ENCODE measurements around the gene MYH10.

Gene MYH10

DNA sequence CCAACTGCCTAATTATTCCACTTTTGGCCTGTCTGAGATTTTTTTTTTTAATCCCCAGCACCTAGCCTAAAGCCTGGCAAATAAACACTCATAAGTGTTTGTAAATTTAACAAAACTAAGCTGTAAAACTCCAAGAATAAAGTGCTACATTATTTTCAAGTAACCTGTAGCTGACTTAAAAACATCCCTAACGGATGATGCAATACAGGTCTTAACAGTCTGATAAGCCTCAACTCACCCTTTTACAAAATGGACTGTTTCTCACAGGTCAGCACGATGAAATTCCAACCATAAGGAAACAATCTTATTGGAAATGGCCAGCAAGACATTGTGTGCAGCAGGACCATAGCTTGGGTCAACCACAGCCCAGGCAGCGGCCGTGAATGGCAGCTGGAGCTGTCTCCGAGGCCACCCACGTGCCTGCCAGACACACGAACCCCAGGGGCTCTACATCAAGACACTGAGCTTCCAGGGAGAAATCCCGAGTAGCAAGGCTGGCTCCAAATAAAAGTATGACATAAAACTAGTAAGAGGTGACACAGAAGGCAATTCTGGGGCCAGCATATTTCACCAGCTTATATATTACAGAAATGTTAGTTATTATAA, 135.9 kb downstream of the MYH10 start:
- DNase-seq (ENCODE audit: low read depth in 2 of 2) = no peak

DNA sequence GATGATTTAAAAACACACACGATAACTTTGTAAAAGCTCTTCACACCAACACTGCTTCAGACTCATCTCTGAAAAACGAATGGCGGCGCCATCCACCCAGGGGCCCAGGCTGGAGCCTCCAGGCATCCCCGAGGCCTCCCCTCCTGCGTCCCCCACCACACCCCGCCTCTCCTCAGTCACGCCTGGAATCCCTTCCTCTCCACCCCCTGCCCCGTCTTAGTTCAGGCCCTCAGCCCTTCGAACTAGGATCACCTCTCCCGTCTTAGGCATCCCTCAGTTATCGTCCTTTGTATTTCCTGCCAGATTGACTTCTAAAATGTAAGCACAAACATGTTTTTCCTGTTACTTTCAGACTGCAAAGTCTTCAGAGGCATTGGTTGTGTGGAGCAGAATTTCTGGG, 136.5 kb downstream of the MYH10 start:
- DNase-seq (ENCODE audit: low read depth in 2 of 2) = no peak

DNA sequence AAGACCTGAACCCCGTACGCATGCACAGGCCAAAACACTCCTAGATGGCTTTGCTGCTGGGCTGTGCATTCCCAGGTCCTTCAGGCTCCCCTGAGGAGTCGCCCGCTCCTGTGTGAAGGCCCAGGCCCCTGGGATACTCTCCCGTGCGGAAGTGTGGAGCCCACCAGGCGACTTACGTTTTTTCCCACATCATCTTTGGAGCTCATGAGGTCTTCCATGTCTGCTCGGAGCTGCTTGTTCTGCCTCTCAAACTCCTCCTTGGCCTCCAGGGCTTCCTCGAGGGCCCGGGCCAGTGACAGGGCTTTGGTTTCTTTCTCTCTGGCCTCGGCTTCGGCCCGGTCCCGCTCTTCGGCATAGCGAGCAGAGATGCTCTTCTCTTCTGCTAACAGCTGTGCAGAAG, 138.4 kb downstream of the MYH10 start:
- DNase-seq (ENCODE audit: low read depth in 2 of 2) = no peak

DNA sequence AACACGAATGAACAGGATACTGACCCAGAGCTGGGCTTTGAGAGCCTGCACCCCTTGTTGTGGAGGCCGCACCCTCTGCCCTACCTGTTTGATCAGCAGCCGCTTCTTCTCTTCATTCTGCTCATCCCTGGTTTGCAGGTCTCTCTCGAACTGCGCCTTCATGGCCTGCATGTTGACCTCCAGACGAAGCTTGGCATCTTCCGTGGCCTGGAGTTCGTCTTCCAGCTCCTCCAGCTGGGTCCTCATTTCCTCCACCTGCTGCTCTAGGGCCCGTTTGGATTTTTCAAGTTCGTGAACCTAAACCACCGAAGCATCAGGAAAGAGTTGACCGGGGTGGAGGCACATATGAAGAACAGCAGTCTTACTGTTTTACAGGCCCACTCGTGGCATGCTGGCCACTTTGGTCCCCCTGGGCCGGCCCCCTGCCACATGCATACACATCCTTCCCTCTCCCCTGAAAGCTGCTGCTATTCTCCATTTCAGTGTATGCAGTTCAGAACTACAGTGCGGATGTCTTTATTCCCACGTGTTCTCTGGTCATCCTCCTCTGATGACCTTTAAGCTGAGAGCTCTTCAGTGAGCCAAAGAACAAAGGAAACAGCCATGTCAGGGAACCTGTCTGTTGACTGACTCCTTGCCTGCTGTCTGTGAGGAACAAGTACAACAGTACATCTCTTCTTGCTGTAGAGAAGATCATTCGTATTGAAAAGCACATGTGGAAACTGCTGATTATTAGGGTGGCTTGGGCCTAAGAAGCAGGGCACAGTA, 140.1 kb downstream of the MYH10 start:
- no peak for DNase-seq (ENCODE audit: low read depth in 2 of 2)

DNA sequence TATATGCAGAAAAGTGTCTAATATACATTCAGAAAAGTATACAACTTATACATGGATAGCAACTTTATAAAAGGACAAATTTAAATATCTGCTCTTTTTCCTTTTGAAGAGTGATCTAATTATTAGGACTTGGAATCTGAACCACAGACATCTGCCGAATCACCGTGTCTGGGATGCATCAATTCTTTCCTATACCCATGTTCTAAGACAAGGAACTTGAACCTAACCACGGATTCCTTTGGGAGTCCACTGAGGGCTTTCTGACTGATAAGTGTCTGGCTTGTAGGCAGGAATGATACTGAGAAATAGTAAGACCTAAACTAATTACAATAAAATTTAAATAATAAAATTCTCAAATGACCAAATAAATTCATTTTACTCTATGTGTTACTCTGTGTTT, 140.7 kb downstream of the MYH10 start:
- no peak for DNase-seq (ENCODE audit: low read depth in 2 of 2)

DNA sequence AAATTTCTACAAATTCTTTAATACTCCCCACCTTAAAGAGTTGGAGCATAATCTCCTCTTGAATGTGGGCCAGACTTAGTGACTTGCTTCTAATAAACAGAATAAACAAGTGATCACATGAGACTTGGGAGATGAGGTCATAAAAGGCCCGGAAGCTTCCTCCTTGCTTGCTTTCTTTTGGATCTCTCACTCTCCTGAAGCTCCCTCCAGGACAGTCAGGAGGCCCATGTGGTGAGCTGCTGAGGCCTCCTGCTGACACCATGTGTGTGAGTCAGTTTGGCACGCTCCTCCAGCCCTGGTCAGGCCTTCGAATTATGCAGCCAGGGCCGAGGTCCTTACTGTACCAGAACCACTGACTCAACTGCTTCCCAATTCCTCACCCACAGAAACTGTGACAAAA, 141.6 kb downstream of the MYH10 start:
- DNase-seq (ENCODE audit: low read depth in 2 of 2) = no peak

DNA sequence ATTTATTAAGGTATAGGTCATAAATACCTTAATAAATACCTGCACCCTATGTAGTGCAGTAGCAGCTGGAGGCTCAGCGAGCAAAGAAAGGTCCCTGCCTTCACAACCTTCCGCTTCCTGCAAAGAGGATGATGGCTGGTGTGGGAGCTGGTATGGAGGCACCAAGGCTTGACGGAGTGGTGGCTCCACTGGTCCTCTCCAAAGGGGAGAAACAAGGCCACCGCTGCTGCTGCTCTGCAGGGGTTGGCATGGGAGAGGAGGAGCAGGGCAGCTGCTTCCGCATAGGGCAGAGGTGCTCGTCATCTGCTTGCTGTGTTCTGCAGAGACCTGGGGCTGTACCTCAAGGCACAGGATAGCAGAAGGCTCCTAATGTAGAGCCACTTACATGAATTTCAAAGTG, 142.0 kb downstream of the MYH10 start:
- DNase-seq (ENCODE audit: low read depth in 2 of 2) = no peak

DNA sequence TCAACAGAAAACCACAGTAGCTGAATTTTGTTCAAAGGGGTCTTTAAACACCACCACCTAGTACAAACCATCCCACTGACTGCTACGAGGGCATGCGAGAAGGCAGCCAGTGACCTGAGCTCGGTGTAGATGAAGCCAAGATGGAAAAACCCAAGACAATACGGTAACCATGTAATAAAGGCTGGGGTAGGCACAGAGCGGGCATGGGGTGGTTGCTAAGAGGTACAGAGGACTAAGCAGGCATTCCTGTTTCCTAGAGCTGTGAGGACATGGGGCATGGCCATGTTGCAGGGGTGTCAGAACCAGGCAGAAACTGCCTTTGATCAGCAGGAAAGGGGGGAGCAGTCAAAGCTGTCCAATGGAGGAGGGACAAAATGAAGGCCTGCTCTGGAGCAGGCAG, 142.8 kb downstream of the MYH10 start:
- DNase-seq (ENCODE audit: low read depth in 2 of 2) = no peak

DNA sequence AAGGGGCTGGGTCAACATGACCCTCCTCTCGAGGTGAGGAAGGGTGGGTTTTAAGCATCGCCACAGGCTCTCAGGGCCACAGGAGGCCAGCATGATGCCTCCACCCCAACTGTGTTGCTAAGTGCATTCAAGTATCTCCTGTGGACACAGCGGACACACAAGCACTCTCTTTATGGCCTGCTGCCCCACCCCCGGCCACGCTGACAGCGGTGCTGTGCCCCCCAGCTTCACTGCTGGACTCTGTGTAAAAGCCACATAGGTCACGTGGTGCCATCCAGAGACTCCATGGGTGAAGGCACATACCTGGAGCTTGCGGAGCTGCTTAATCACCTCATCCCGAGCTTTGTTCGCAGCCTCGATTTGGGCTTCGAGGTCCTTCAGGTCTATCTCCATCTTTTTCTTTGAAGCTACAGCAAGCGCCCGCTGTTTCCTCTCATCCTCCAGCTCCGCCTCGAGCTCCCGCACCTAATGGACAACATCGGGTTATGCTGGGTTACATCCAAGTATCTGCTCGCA, 143.3 kb downstream of the MYH10 start:
- no peak for DNase-seq (ENCODE audit: low read depth in 2 of 2)

DNA sequence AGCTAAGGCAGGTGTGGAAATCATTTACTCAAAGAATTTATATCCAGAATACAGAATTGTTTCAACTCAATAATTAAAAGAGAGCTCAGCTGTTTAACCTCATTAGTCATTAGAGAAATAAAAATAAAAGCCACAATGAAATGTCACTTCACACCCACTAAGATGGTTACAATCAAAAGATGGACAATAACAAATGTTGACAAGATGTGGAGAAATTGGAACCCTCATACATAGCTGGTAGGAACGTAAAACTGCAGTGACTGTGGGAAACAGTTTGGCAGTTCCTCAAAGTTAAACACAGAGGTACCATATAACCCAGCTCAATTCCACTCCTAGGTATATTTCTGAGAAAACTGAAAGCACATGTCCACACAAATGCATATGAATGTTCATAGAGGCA, 145.0 kb downstream of the MYH10 start:
- no peak for DNase-seq (ENCODE audit: low read depth in 2 of 2)

DNA sequence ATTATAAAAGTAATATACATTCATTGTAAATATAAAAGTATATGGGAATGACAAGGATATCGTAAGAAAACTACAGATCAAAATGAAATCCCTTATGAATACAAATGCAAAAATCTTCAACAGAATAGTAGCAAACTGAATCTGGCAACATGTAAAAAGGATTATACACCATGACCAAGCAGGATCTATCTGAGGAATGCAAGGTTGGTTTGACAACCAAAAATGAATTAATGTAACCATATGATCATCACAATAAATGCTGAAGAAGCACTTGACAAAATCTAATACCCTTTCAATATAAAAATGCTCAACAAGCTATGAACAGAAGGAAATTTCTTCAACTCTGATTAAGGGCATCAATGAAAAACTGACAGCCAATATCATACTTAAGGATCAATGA, 146.1 kb downstream of the MYH10 start:
- DNase-seq (ENCODE audit: low read depth in 2 of 2) = no peak

DNA sequence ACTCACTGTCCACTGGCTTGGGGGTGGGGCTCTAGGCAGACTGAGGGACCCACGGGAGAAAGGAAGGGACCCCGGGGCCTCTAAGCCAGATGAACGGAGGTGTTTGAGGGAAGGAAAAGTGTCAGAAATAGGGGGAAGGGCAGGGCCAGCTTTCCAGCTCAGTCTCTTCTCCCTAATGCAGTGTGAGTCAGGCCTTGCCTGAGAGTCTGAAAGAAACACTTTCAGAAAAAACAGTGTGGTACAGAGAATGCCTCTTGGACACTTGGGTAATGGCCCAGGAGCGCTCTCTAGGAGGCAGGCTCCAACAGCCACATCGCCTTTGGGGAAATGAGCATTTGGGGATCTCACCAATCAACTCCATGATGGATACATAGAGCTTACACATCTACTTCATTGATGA, 148.0 kb downstream of the MYH10 start:
- DNase-seq (ENCODE audit: low read depth in 2 of 2) = no peak

DNA sequence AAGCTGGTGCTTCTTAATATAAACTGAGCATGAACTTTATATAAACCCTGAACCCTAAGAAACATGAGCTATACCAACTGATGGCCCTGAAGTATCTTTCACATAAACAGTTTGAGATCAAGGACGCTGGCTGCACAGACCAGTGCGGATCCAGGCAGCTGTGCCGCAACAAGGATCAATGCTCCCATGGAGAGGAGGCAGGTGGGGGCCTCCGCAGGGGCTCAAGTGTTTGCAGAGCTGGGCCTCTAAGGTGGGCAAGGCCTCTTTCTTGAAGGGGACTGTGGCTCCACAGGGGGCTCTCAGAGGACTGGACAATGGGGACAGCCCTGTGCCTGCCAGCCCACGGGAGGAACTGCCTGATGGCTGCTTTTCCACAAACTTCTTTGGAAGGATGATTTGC, 148.8 kb downstream of the MYH10 start:
- DNase-seq (ENCODE audit: low read depth in 2 of 2) = no peak

DNA sequence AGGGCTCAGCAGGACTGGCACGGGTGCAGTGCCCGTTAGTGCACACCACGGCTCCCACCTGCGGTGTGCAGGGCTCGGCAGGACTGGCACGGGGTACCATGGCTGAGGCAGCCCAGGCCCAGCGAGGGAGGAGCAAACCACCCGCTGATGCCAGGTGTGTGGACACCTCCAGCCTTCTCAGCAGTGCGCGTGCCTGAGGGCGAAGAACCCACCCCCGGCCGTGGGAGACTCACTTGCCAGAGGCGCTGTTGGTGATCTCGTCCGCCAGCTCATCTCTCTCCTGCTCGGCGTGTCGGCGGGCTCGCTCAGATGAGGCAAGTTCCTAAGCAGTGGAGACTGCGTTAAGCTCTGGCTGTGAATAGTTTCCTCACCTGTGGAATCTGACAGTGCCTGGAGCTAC, 149.4 kb downstream of the MYH10 start:
- no peak for DNase-seq (ENCODE audit: low read depth in 2 of 2)

DNA sequence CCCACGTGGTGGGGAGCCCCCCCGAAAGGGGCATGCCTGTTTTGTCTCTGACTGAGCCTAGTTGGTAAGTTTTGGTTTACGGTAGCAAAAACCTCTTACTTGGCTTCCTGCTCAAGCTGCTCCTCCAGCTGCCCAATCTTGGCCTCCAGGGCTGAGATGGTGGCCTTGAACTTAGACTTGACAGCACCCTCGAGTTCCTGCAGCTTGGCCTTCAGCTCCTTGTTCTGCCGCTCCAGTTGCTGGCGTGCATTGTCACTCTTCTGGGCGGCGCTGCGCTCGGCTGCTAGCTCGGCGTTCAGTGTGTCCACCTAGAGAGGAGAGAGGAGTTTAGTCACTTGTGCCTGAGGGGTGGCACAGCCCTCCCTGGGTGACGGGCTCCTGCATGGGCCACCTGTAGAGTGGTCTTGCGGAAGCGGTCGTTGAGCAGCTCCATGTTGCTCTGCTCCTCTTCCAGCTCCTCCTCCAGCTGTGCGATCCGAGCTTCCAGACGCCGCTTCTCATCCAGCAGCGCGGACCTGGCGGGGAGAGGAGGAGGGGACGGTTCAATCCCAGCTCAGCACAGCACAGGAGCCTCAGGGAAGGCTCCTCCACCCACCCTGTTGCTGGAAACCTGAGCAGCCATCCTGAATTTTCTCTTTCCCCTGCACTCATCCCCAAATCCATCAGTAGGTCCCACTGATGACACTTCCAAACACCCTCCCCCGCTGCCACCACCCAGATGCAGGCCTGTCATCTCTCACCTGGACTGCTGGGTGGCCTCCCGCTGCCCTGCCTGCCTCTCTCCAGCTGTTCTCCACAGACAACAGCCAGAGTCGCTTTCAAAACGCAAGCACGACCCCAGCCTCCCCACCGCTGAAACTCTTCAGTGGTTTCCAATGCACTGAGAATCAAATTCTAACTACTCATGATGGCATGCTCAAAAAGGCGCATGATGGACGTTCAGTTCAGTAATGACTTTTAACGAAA, 150.2 kb downstream of the MYH10 start:
- DNase-seq (ENCODE audit: low read depth in 2 of 2) = no peak

DNA sequence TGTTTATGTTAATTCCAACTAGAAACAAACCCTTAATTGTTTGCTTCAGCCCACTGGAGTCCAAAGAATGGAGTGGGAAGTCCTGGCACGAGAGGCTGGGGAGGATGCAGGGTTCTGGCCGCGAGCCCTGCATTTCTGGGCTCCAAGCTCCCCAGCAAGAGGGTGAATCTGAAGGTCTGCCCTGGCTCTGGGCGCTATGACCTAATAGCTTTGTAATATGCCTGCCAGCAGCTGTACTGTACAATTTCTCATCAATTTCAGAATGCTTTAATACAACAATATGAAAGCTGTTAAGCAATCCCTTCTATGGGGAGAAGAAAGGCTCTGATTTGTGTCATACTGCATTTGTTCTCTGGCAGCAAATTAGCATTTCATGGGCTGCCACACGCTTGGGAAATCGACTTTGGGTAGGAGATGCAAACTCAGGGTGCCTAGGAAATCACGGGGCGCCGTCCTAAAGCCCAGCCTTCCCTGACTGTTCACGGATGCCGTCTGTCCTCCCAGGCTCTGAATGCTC, 151.0 kb downstream of the MYH10 start:
- no peak for DNase-seq (ENCODE audit: low read depth in 2 of 2)

DNA sequence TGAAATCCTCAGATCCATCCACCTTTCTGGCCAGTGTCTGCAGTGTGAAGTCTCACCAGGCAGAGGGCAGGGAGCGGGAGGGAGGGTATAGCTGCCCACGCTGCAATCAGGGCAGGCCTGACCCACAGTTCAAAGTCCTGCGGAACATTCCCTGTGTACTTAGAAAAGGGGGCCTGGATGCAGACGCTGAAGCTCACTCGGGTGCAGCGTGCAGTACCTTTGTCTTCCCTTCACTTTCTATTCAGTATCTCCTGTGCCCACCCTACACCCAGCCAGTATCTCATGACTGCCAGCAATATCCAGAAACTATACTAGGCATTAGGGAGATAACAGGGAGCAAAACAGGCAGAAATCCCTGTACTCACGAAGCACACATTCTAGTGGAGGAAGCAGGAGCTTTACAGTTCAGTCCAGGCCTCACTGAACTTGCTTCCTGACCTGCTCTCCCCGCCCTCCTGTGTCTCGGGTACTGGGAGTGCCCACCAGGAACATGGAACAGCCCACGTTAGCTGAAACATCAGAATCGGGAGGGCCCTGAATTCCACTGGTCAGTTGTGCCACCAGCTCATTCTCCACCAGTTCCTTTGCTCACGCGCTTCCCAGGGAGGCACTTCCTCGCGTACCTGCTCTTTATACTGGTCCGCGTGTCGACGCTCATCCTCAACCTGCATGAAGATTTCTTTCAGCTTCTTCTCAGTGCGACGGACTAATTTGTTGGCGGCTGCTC, 152.6 kb downstream of the MYH10 start:
- no peak for DNase-seq (ENCODE audit: low read depth in 2 of 2)

DNA sequence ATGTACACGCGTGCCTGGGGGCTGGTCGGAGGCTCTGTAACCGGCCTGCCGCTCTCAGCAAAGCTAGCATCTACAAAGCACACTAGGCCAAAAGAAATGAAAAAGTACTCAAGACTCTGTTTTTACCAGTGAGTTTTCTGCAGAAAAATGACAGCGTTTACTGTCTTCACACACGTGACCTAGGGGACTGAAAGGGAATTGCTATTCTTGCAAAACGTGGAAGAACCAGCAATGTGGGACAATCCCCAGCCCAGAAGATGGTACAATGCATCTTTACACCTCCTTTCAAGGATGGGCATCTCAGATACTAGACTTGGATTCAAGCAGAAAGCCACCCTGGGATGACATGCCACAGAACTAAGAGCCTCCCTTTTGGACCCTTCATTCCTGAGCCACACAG, 153.4 kb downstream of the MYH10 start:
- DNase-seq (ENCODE audit: low read depth in 2 of 2) = no peak

DNA sequence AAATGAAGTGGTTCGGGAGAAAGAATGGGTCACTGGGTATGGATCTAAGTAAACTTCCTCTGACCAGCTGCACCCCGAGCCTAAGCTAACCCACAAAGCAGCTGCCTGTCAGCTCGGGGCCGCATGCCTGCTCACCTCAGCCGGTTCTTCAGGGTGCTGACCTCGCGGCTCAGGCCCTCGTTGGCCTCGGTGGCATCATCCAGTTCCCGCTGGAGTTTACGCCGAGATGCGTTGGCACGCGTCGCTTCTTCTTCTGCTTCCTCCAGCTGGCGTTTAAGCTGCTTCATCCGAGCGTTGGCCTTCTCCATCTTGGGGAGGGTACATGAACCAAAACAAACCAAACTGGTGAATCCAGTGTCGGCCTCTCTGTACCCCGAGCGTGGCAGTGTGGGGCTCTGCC, 153.8 kb downstream of the MYH10 start:
- no peak for DNase-seq (ENCODE audit: low read depth in 2 of 2)

DNA sequence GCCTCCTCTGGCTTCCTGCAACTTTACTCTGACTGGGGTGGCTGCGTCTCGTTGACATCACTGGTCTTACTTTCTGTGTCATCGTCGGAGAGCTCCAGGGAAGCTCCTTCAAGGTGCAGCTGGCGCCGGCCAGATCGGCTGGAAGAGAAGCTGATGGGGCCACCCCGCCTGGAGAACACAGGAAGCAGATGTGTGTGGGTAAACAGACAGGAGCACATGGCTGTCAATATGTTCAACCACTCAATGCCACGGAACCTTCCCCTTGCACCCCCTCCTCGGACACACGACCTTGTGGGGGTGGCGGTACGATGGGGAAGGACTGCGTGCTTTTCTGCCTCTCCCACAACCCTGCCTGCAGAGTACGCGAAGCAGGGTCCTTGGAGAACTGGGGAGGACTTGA, 154.7 kb downstream of the MYH10 start:
- no peak for DNase-seq (ENCODE audit: low read depth in 2 of 2)

DNA sequence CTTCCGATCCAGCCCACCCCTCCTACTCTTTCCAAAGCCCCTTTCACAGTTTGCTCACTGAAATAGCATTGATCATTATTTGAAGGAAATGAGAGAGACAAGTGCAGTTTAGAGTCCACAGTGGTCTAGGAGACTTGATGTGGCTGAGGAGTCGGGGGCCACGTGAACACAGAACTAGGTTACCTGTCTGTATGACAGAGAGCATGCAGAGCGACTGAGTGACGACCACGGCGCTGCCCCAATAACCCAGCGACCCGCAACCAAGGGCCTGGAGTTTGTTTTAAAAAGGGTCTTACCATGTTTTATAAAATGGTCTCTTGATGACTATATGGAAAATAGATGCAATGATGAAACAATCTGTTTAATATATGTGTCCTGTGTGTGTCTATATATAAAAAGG, 155.3 kb downstream of the MYH10 start:
- DNase-seq (ENCODE audit: low read depth in 2 of 2) = no peak

DNA sequence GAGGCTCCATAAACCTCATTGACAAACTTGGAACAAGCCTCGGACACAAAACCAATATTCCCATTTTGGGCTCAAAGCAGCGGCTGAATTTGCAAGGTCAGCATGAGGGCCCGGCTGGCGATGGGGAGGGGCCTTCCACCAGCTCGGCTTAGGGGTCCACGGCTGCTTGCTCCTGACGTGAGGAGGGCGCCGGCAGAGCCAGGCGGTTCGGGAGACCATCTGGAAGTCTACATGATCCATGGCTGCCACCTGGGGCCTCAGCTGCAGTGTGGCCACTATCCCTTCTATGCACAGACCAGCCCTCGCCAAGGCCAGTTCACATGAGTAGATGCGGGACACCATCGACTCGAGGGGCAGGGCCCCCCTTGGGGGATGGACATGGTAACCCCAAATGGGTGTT, 155.7 kb downstream of the MYH10 start:
- no peak for DNase-seq (ENCODE audit: low read depth in 2 of 2)
